ENCODE measurements around the gene FRK. TPM values are rescaled to one million over a fixed set of nuclear protein-coding genes. Genes with fewer than 3 reads are reported as not detected.

Gene FRK
- polyA plus RNA-seq, 3 donors: not detected

DNA sequence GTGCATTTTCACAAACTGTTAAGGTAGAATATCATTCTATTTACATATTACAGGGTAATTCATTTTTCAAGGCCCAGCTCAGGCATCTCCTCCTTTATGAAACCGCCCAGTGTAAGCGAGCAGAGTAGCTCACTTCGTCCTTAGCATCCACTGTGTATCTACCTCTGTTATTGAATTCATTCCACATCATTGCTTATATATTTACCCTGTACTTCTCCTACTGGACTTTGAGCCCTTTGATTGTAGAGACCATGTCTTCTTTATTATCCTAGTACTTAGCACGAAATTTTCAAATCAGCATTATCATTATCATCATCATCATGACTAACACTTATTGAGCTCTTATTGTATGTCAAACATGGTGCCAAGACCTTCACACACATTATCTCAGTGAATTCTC lies 76.7 kb downstream of the FRK start:
- Mint-ChIP-seq H3K9me3 (peaks cover 0 to 2% (median 0%) of the 10 kb centered on the region in 7 donors), H3K27ac (no peak overlapping the region), H3K4me3 (no peak overlapping the region), H3K27me3 (ENCODE audit: low read depth in 3 of 3) (no peaks in the 10 kb centered on the region), H3K4me1 (no peaks in the 10 kb centered on the region), H3K36me3 (no peaks in the 10 kb centered on the region)
- Histone ChIP-seq H3K4me2 (replicated peaks; ENCODE audit: extremely low read depth, low read length, poor library complexity, severe bottlenecking) (no peak overlapping the region), H3K36me3 (replicated peaks in 1 of 2; ENCODE audit: control insufficient read depth in 1 of 2, insufficient read depth in 2 of 2, low read length in 2 of 2) (no peaks in the 10 kb centered on the region), H3K79me2 (ENCODE audit: insufficient read depth, low read length) (no peaks in the 10 kb centered on the region), H4K20me1 (ENCODE audit: insufficient read depth, low read length) (no peaks in the 10 kb centered on the region), H2AFZ (ENCODE audit: insufficient read depth, low read depth, low read length, poor library complexity, severe bottlenecking) (no peak overlapping the region), H3K27me3 (ENCODE audit: control insufficient read depth in 2 of 2, insufficient read depth in 2 of 2, low read length in 2 of 2) (no peaks in the 10 kb centered on the region), H3K9ac (ENCODE audit: insufficient read depth, low read length, poor library complexity, severe bottlenecking) (no peak overlapping the region), H3K27ac (ENCODE audit: low read depth in 1 of 2, low read length in 2 of 2) (no peak overlapping the region), H3K4me1 (ENCODE audit: control insufficient read depth in 1 of 2, insufficient read depth in 2 of 2, low read length in 2 of 2) (no peaks in the 10 kb centered on the region), H3K4me3 (replicated peaks in 1 of 3; ENCODE audit: low read depth in 2 of 3, low read length in 3 of 3) (no peak overlapping the region), H3K9me3 (replicated peaks in 1 of 2; ENCODE audit: control insufficient read depth in 1 of 2, insufficient read depth in 1 of 2, low read length in 2 of 2) (no peaks in the 10 kb centered on the region)
- TF ChIP-seq, protein P1, sequence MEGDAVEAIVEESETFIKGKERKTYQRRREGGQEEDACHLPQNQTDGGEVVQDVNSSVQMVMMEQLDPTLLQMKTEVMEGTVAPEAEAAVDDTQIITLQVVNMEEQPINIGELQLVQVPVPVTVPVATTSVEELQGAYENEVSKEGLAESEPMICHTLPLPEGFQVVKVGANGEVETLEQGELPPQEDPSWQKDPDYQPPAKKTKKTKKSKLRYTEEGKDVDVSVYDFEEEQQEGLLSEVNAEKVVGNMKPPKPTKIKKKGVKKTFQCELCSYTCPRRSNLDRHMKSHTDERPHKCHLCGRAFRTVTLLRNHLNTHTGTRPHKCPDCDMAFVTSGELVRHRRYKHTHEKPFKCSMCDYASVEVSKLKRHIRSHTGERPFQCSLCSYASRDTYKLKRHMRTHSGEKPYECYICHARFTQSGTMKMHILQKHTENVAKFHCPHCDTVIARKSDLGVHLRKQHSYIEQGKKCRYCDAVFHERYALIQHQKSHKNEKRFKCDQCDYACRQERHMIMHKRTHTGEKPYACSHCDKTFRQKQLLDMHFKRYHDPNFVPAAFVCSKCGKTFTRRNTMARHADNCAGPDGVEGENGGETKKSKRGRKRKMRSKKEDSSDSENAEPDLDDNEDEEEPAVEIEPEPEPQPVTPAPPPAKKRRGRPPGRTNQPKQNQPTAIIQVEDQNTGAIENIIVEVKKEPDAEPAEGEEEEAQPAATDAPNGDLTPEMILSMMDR (IDR thresholded peaks at IDR 0.05): no peak
- intact Hi-C loops (cut with micrococcal nuclease): no loop called here
- 92% methylated on average over 4 of the region's 4 CpGs for WGBS (ENCODE audit: insufficient coverage)
- no peak for DNase-seq

DNA sequence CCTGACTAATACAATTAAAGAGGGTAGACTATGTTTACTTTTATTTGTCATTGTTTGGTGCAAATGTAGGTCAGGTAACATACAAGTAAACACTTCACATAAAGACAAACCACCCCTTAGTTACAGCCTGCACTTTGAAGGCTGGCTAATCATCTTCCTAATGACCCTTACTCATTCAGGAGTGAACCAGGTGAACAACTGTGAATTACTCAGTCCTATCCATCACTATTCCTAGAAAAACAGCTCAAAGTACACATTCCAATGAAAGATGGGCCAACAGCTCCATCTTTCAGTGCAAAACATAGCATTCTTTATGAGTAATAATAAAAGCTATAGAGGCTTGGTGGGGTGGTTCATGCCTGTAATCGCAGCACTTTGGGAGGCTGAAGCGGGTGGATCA lies 78.2 kb downstream of the FRK start:
- Mint-ChIP-seq H3K27ac (no peak overlapping the region), H3K27me3 (ENCODE audit: low read depth in 3 of 3) (no peaks in the 10 kb centered on the region), H3K4me3 (no peak overlapping the region), H3K9me3 (peaks cover 0 to 2% (median 0%) of the 10 kb centered on the region in 7 donors), H3K36me3 (no peaks in the 10 kb centered on the region), H3K4me1 (no peaks in the 10 kb centered on the region)
- no peak overlapping the region for H3K4me3 ChIP-seq (replicated peaks in 1 of 3; ENCODE audit: low read depth in 2 of 3, low read length in 3 of 3)
- no peaks in the 10 kb centered on the region for H4K20me1 ChIP-seq (ENCODE audit: insufficient read depth, low read length)
- no CpG with 5 or more reads among the region's 2 CpGs for WGBS (ENCODE audit: insufficient coverage)
- no peaks in the 10 kb centered on the region for H3K27me3 ChIP-seq (ENCODE audit: control insufficient read depth in 2 of 2, insufficient read depth in 2 of 2, low read length in 2 of 2)
- H3K9ac ChIP-seq (ENCODE audit: insufficient read depth, low read length, poor library complexity, severe bottlenecking): no peak overlapping the region
- no peak overlapping the region for H3K4me2 ChIP-seq (replicated peaks; ENCODE audit: extremely low read depth, low read length, poor library complexity, severe bottlenecking)
- H2AFZ ChIP-seq (ENCODE audit: insufficient read depth, low read depth, low read length, poor library complexity, severe bottlenecking): no peak overlapping the region
- DNase-seq: no peak
- H3K9me3 ChIP-seq (replicated peaks in 1 of 2; ENCODE audit: control insufficient read depth in 1 of 2, insufficient read depth in 1 of 2, low read length in 2 of 2): no peaks in the 10 kb centered on the region
- H3K79me2 ChIP-seq (ENCODE audit: insufficient read depth, low read length): no peaks in the 10 kb centered on the region
- intact Hi-C loops (cut with micrococcal nuclease): no loop called here
- H3K36me3 ChIP-seq (replicated peaks in 1 of 2; ENCODE audit: control insufficient read depth in 1 of 2, insufficient read depth in 2 of 2, low read length in 2 of 2): no peaks in the 10 kb centered on the region
- H3K4me1 ChIP-seq (ENCODE audit: control insufficient read depth in 1 of 2, insufficient read depth in 2 of 2, low read length in 2 of 2): no peaks in the 10 kb centered on the region
- H3K27ac ChIP-seq (ENCODE audit: low read depth in 1 of 2, low read length in 2 of 2): no peak overlapping the region
- TF ChIP-seq, protein P1 (IDR thresholded peaks at IDR 0.05): no peak
